H9 (cell line): ENCODE results near the gene RAP1GAP2. TPM values are rescaled to one million over a fixed set of nuclear protein-coding genes. Genes with fewer than 3 reads are reported as not detected.

Experiments used
- DNase-seq: peaks from one replicate; pipeline ENCODE4 v3.0.0-alpha.2; 2017
- H2AFZ ChIP-seq: one replicate; pipeline ENCODE4 v1.6.1; 2013; ENCODE audit warnings: mild to moderate bottlenecking, low read length, control low read depth, moderate library complexity
- H2AK5ac ChIP-seq: 2 replicates; pipeline ENCODE4 v1.6.1; 2013; ENCODE audit warnings: low read length, control low read depth, mixed read lengths; ENCODE audit not compliant: insufficient read length
- H2BK120ac ChIP-seq: one replicate; pipeline ENCODE4 v1.6.1; 2013; ENCODE audit warnings: low read depth, mild to moderate bottlenecking, low read length, control low read depth, inconsistent platforms; ENCODE audit not compliant: poor library complexity, severe bottlenecking
- H2BK12ac ChIP-seq: 2 replicates; pipeline ENCODE4 v1.6.1; 2013; ENCODE audit warnings: low read length, control low read depth, mixed read lengths, low read depth; ENCODE audit not compliant: insufficient read length
- H2BK15ac ChIP-seq: 2 replicates; pipeline ENCODE4 v1.6.1; 2013; ENCODE audit warnings: low read depth, low read length, control low read depth
- H2BK20ac ChIP-seq: one replicate; pipeline ENCODE4 v1.6.1; 2013; ENCODE audit warnings: low read depth, mild to moderate bottlenecking, low read length, control low read depth, inconsistent platforms; ENCODE audit not compliant: poor library complexity, severe bottlenecking
- H2BK5ac ChIP-seq: 2 replicates; pipeline ENCODE4 v1.6.1; 2013; ENCODE audit warnings: low read length, control low read depth, mixed read lengths; ENCODE audit not compliant: insufficient read length
- H3K14ac ChIP-seq: 2 replicates; pipeline ENCODE4 v1.6.1; 2013; ENCODE audit warnings: low read length, control low read depth; ENCODE audit not compliant: insufficient read depth
- H3K18ac ChIP-seq: 2 replicates; pipeline ENCODE4 v1.6.1; 2013; ENCODE audit warnings: low read depth, mild to moderate bottlenecking, mixed read lengths, low read length, control low read depth; ENCODE audit not compliant: insufficient read length
- H3K23ac ChIP-seq: 2 replicates; pipeline ENCODE4 v1.6.1; 2013; ENCODE audit warnings: low read length, control low read depth, mixed read lengths, low read depth; ENCODE audit not compliant: insufficient read length
- H3K23me2 ChIP-seq: 2 replicates; pipeline ENCODE4 v1.6.1; 2013; ENCODE audit warnings: low read depth, mild to moderate bottlenecking, mixed read lengths, low read length, control low read depth; ENCODE audit not compliant: insufficient read length, poor library complexity, severe bottlenecking
- H3K27ac ChIP-seq: 2 replicates; pipeline ENCODE4 v1.5.1; 2013; ENCODE audit warnings: low read length, control low read depth, mixed read lengths, low read depth; ENCODE audit not compliant: insufficient read length
- H3K27me3 ChIP-seq: 2 replicates; pipeline ENCODE4 v1.6.1; 2013; ENCODE audit warnings: low read length, control low read depth, inconsistent platforms; ENCODE audit not compliant: insufficient read depth
- H3K4ac ChIP-seq: 2 replicates; pipeline ENCODE4 v1.6.1; 2013; ENCODE audit warnings: low read depth, mild to moderate bottlenecking, control low read depth, inconsistent platforms, low read length, moderate library complexity
- H3K4me1 ChIP-seq: 2 replicates; pipeline ENCODE4 v1.6.1; 2013; ENCODE audit warnings: low read length, control low read depth, inconsistent platforms; ENCODE audit not compliant: insufficient read depth
- H3K4me2 ChIP-seq: 2 replicates; pipeline ENCODE4 v1.6.1; 2013; ENCODE audit warnings: low read length, control low read depth, mixed read lengths; ENCODE audit not compliant: insufficient read length, insufficient read depth
- H3K56ac ChIP-seq: 2 replicates; pipeline ENCODE4 v1.6.1; 2013; ENCODE audit warnings: low read depth, mild to moderate bottlenecking, mixed read lengths, low read length, control low read depth; ENCODE audit not compliant: insufficient read length
- H3K79me1 ChIP-seq: 2 replicates; pipeline ENCODE4 v1.6.1; 2013; ENCODE audit warnings: low read depth, mild to moderate bottlenecking, moderate library complexity, low read length, control low read depth, inconsistent platforms; ENCODE audit not compliant: insufficient read depth, poor library complexity, severe bottlenecking
- H3K79me2 ChIP-seq: 2 replicates; pipeline ENCODE4 v1.6.1; 2013; ENCODE audit warnings: low read length, control low read depth, inconsistent platforms; ENCODE audit not compliant: insufficient read depth
- H3K9ac ChIP-seq: 2 replicates; pipeline ENCODE4 v1.6.1; 2013; ENCODE audit warnings: low read length, control low read depth, mixed read lengths; ENCODE audit not compliant: insufficient read length; ENCODE audit errors: extremely low read depth
- H3K9me3 ChIP-seq: one replicate; pipeline ENCODE4 v1.6.1; 2013; ENCODE audit warnings: low read depth, low read length, inconsistent platforms; ENCODE audit not compliant: control insufficient read depth
- H3T11ph ChIP-seq: one replicate; pipeline ENCODE4 v1.6.1; 2013; ENCODE audit warnings: mild to moderate bottlenecking, low read length, control low read depth, inconsistent platforms
- H4K20me1 ChIP-seq: one replicate; pipeline ENCODE4 v1.6.1; 2013; ENCODE audit not compliant: control insufficient read depth, insufficient read length, insufficient read depth
- H4K5ac ChIP-seq: 2 replicates; pipeline ENCODE4 v1.6.1; 2013; ENCODE audit warnings: low read depth, mild to moderate bottlenecking, mixed read lengths, low read length, control low read depth; ENCODE audit not compliant: insufficient read length
- H4K8ac ChIP-seq: replicated peaks from 2 replicates; pipeline ENCODE4 v1.6.1; 2013; ENCODE audit warnings: low read length, control low read depth, mixed read lengths, low read depth; ENCODE audit not compliant: insufficient read length
- H4K91ac ChIP-seq: 2 replicates; pipeline ENCODE4 v1.6.1; 2013; ENCODE audit warnings: low read depth, mild to moderate bottlenecking, moderate library complexity, mixed read lengths, low read length, control low read depth; ENCODE audit not compliant: insufficient read length
- H3K27ac Mint-ChIP-seq, 3 experiments: 2 replicates in 2 of 3; 3 replicates in 1 of 3; pipeline ENCODE4 v1.8.0; 2020 to 2021; ENCODE audit warnings: mixed read lengths in 3 of 3, mild to moderate bottlenecking in 1 of 3, moderate library complexity in 1 of 3
- H3K27me3 Mint-ChIP-seq: 2 replicates; pipeline ENCODE4 v1.8.0; 2021; ENCODE audit warnings: low read depth, mild to moderate bottlenecking, moderate library complexity, mixed read lengths
- H3K36me3 Mint-ChIP-seq, 3 experiments: 2 replicates in 2 of 3; 3 replicates in 1 of 3; pipeline ENCODE4 v1.8.0; 2020 to 2021; ENCODE audit warnings: low read depth in 3 of 3, mixed read lengths in 3 of 3; ENCODE audit not compliant: insufficient read depth in 1 of 3
- H3K4me1 Mint-ChIP-seq, 2 experiments: 2 replicates each; pipeline ENCODE4 v1.8.0; 2020; ENCODE audit warnings: mixed read lengths in 2 of 2
- H3K4me3 Mint-ChIP-seq, 2 experiments: 2 replicates in 1 of 2; 3 replicates in 1 of 2; pipeline ENCODE4 v1.8.0; 2020 to 2021; ENCODE audit warnings: mild to moderate bottlenecking in 2 of 2, mixed read lengths in 2 of 2, moderate library complexity in 1 of 2
- H3K9me3 Mint-ChIP-seq, 2 experiments: 2 replicates in 1 of 2; 3 replicates in 1 of 2; pipeline ENCODE4 v1.8.0; 2020; ENCODE audit warnings: mild to moderate bottlenecking in 2 of 2, mixed read lengths in 2 of 2, moderate library complexity in 1 of 2
- CTCF ChIP-seq: fragments of 200-600 bp; sonication (generic); conservative IDR thresholded peaks from 3 replicates; pipeline ENCODE4 v1.8.0; 2021; ENCODE audit warnings: antibody characterized with exemption, mild to moderate bottlenecking
- total RNA-seq: library from RNA; stranded (reverse); gene quantifications from 2 replicates; pipeline ENCODE4 v1.2.1, GENCODE V29; 2021

Gene RAP1GAP2
- total RNA-seq, 1 experiment from 2014 or later, result 33.8 TPM

DNA sequence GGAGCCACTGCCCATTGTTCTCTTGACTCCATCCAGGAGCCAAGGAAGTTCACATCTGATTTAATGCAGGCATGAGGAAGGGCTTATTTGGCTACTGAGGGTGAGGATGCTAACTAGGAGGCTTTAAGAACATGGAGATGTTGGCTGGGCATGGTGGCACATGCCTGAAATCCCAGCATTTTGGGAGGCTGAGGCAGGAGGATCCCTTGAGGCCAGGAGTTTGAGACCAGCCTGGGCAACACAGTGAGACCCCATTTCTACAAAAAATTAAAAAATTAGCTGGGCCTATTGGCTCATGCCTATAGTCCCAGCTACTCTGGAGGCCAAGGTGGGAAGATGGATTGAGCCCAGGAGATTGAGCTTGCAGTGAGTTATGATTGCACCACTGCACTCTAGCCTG lies 116.5 kb downstream of the RAP1GAP2 start:
- peaks cover 11 to 19% of the 10 kb centered on the region in 2 experiments for H3K4me1 Mint-ChIP-seq
- Histone ChIP-seq H2BK20ac (no peak overlapping the region), H2BK5ac (no peak overlapping the region), H3K79me2 (peaks cover 2% of the 10 kb centered on the region; the same call in 1 of the 2 replicates), H3K4me1 (no peaks in the 10 kb centered on the region), H4K5ac (no peak overlapping the region), H3K79me1 (no peaks in the 10 kb centered on the region), H3K4ac (no peak overlapping the region), H3K56ac (no peak overlapping the region), H2BK120ac (no peak overlapping the region), H3K9ac (no peak overlapping the region), H3K9me3 (no peaks in the 10 kb centered on the region), H2AFZ (no peak overlapping the region), H3T11ph (no peak overlapping the region), H4K8ac (peak overlapping the region; percentile 55), H3K23ac (no peak overlapping the region), H2BK12ac (no peak overlapping the region), H3K4me2 (no peak overlapping the region), H4K20me1 (no peaks in the 10 kb centered on the region), H2BK15ac (no peak overlapping the region), H3K27me3 (no peaks in the 10 kb centered on the region), H3K14ac (no peak overlapping the region), H3K27ac (no peak overlapping the region), H3K23me2 (no peaks in the 10 kb centered on the region), H3K18ac (no peak overlapping the region), H4K91ac (peak overlapping the region; percentile 29), H2AK5ac (no peak overlapping the region)
- TF ChIP-seq CTCF, result no peak
- no peak for DNase-seq
- H3K27me3 Mint-ChIP-seq, result no peaks in the 10 kb centered on the region
- peaks cover 7 to 26% (median 9%) of the 10 kb centered on the region in 3 experiments for H3K36me3 Mint-ChIP-seq
- no peak overlapping the region; a peak in 1 of 7 replicates for H3K27ac Mint-ChIP-seq
- H3K4me3 Mint-ChIP-seq, result no peak overlapping the region
- no peaks in the 10 kb centered on the region for H3K9me3 Mint-ChIP-seq
